Central memory CD4-positive, alpha-beta T cell (primary cell): ENCODE results near the gene DHX32.
"Not testable (repeated sequence)": the region's sequence is repeated elsewhere in the genome, so short reads cannot be mapped to it uniquely, and the experiment has no call there.

Experiments
- DNase-seq: peaks from one replicate; pipeline ENCODE4 v3.0.0; 2022

DHX32 gene

DNA sequence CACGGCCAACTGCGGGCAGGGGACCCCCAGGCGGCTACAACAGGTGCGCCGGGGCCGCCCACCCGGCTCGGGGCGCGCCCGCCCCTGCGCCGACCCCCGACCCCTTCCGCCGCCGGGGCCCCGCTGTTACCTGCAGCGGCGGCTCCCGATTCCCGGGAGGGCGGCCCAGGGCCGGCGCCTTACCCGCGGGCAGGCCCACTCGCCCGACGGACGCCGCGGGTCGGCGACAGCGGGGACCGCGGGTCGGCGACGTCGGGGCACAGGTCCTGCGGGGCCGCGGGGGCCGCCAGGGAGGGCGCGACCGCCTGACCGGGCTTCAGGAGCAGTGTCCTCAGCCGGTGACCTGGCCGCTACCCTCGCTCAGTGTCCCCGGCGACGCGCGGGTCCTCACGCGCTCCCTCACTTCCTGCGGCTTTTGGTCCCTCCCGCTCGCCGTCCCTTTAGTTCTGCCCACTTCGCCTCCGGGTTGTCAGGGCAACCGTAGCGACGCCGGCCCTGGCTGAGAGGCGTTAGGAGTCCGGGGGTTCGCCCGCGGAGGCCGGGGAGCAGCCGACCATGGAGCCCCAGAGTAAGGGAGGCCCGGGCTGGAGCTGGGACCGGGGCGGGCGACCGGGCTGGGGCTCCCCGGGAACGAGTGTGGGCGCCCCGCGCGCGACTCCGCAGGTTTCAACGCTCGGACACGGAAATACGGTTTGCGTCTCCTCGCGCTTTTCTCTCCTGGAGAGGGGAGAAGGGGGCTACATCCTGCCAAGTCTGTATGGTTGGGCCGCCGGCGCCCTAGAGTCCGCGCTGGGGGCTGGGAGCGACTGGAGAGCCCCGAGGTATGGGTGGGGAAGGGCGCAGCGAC is 15.2 kb upstream of the DHX32 start, which contains the start of gene FANK1:
Gene FANK1, plus strand, starts transcription at position 477 of the 847 bp plus-strand sequence. Its CDS starts 79 bp downstream, at position 556.
- peak; percentile 72 for DNase-seq

DNA sequence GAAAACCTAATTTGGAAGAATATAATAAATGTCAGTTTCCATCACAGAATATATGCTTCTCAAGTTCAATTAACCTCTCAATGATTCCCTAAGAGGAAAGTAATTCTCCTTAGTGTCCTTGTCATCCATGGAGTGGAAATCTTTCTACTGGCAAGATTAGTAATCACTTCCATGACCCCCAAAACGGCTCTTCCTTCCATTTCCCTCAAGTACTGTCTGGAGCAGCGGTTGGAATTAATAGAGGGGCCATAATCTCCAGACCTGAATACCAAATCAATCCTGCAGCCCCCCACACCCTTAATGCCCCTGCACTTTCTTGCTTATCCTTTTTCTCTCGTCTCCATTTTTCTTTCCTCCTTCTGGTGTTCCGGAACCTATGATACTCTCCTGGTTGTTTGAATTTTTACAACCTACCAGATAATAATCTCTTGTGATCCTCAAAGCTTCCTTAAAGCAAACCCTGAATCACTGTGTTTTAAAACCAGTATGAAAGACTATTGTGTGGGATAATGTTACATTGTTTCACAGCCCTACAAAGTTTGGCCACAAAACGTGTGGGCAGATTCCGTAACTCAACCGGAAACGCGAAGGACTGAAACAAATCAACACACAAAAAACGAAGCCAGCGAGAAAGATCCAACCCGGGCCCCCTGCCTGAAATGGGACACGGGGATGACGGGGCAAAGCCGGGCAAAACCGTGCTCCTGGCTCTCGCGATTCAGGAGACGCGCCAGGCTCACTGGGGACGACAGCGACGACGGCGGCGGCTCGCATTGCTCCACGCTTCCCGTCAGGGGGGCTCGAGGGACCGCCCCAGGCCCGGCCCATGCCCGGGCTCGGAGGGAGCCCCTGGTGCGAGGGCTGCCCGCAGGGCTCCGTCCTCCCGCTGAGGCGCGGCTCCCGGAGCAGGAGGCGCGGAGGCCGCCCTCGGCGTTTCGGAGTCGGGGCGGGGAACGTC is 14.3 kb upstream of the DHX32 start:
- peak; percentile 26 for DNase-seq

GRCh38 chr10:125894176-125894575 is 13.1 kb upstream of the DHX32 start:
- DNase-seq, result not testable (repeated sequence)

DNA sequence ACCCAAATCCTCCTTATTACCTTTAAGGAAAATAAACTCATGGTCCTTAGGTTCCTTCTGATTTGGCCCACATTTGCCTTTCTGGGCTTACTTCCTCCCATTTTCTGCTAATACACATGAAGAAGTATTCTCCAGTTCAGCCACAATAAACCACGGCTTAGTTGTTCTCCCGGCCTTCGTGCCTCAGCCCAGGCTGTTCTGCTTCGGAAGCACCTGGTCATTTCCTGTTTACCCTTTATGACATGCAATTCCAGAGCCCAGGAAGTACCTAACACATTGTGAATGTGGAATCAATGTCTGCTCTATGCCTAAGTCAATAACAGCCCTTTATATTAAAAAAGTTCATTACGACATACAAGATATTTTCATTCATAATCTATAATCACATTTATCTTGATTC is 11.3 kb upstream of the DHX32 start:
- DNase-seq, result not testable (repeated sequence)

DNA sequence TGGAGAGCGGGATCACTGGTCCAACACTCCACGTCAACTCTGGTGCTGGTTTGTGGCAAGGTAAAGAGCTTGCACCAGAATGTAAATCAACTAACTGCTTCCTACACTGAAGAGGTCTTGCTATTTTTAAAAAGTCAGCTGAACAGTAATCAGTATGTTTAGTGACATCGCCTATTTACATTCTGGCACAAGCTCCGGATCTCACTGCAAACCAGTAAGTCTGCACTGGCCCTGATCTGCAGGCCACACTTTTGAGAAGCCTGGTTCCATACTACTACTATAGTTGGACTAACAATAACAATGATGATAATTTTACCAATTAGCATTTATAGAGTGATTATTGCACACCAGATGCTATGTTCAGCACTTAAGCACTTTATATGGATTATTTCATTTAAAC is 8.3 kb upstream of the DHX32 start:
- DNase-seq, result not testable (repeated sequence)

DNA sequence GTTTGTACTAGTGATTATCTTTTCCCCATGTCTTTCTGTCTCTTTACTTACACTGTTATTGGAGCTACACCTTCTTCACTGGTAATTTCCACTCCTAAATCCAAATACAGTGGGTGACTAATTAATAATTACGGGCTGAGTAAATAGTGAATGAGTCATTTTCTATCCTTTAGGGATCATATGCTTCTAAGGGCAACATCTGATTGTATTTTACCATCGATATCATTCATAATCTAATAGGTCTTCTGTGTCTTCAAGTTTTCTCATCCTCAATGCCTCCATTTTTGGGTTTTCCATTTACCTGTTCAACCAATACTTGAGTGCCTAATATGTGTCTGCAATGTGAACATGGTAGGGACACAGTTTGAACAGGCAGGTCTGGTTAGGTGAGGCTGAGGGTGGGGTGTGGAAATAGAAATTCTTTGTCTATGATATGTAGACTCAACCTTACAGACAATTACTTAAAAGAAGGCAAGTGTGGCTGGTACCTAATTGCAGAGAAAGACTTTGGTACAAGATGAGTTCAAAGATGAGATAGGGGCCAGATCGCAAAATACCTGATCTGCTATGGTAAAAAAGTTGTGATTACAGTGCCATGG is 5.9 kb upstream of the DHX32 start:
- no peak for DNase-seq

- DNase-seq, result no peak
Observed at GRCh38 chr10:125883211-125883610, 2.1 kb upstream of the DHX32 start.

GRCh38 chr10:125882596-125882995 is 1.5 kb upstream of the DHX32 start:
- DNase-seq, result no peak

DNA sequence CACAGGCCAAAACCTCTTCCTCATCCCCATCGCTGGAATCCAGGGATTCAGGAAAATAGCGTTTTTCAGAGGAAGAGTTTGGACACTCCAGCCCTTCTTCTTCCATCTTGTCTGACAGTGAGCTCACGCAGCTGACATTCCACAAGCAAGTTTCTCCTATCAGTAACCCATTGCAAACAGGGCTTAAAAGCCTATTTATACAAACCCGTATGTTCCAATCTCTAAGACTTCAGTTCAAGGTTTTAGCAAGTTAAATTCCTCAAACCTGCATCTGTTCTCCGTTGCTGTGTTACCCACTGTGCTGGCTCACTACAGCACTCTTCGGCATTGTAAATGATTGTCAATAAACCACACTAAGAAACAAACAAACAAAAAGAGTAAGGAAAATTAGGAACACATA is 373 bp downstream of the DHX32 start:
- no peak for DNase-seq

DNA sequence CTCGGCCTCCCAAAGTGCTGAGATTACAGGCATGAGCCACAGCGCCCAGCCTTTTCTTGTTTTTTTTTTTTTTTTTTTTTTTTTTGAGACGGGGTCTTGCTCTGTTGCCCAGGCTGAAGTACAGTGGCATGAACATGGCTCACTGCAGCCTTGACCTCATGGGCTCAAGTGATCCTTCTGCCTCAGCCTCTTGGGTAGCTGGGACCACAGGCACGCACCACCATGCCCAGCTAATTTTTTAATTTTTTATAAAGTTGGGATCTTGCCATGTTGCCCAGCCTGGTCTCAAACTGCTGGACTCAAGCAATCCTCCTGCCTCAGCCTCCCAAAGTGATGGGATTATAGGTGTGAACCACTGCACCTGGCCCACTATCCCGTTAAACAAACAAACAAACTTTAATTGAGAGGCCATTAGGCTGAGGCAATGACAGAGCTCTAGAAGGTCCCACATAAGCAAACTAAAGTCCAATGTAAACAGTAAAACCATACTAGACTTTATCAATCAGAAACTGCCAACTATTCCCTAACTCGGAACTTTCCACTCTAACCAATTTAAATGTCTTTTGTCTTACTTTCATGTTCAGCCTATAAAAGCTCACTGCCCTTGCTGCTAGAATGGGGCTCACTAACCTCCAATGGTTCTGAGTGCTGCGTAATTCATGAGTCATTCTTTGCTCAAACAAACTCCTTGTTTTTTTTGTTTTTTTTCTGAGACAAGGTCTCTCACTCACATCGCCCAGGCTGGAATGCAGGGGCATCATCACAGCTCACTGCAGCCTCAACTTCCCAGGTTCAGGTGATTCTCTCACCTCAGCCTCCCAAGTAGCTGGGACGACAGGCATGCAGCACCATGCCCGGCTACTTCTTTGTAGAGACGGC is 1.9 kb downstream of the DHX32 start:
- DNase-seq, result no peak

GRCh38 chr10:125871338-125871737 is 9.8 kb downstream of the DHX32 start:
- DNase-seq, result no peak

DNA sequence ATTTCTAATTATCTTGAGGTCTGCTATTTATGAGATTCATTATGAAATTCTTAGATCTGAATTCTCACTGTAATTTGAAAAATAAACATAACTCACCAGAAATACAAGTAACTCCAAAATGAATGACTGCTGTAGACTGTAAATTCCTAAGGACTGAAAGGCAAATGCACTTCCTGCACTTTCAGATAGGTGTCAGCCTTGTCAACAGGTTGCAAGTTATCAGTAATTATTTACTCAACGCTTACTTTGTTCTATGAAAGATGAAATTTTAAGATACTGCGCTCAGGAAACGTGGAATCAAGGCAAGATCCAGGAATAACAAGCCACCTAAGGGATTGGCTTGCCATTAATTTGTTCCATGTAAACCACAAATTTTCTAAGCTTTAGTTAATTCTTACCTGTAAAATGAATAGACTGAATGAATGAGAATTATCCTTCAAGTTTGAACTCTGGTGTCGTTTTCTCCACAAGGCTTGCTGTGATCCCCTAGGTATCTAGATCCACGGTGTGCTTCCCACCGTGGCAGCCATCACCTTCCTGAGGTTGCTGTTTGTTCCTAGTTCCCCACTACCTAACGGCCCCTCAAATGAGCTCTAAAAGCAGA is 12.6 kb downstream of the DHX32 start:
- DNase-seq, result peak; percentile 8

DNA sequence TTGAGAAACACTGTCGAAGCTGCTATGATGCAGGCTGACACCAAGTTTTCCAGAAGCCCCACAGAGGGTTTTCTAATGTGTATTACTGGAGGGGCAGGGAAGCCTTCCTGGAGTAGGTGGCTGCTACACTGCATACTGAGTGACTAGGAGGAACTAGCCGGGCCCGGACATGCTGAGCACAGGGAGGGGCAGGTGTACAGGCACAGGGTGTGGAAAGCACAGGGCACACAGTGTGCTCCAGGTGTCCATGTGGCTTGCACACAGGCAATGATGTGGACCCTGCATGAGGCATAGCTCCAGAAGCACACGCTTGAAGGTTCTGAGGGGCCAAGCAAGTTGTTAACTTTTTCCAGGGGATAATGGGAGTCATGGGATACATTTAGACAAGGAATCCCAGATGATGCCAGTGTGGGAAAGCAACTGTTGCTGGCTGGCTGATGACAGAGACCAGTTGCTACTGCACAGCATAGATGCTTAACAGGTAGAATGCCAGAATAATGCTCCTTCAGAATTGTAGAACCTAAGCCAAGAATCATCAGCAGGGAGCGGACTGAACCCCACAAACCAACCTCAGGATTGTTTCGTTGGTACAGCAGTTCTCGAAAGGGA is 14.6 kb downstream of the DHX32 start:
- no peak for DNase-seq

DNA sequence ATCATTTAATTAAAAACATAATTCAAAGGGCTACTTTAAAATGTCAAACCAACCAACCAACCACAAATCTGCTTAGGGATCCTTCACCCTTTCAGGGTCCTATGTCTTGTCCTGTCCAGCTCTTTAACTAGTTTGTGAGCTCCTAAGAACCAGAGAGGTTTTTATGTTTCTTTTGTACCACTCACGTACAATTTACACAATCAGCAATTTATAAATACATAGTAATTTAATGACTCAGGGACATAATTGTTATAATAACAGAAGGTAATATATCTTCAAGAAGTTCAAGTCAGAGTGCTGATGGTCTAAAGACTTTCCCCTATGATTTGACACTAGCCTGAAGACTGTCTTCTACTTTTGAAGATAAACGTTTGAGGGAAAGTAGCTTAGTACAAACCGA is 16.0 kb downstream of the DHX32 start:
- no peak for DNase-seq

DNA sequence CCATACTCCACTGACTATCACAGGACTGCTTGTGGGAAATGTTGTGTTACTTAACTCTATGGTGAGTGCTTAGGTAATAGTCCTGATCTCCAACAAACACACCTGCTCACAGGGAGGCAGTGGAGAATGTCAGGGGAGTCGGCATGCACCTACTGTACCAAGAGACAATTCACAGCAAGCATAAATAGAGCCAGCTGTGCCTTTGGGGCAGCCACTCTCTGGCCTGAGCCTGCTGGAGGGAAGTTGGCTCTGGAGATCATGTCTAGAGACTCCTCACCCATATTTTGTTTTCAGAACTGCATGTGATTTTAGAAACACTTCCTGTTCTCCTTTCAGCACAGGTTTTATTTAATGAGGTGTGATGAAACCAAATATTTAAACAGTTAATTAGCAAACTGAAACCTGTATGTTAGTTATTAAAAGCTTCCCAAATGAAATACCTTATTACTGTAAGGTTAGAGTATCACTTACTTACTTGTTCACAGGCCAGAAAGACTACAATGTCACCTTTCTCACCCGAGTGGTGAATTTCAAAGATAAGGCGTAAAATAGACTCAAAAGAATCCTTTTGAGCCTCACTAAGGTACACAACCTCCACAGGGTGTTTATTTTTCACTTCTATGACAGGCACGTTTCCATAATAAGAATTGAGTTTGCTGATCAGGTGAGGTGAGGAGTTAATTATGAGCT is 21.8 kb downstream of the DHX32 start:
- no peak for DNase-seq

GRCh38 chr10:125857185-125857760 is 23.8 kb downstream of the DHX32 start:
- no peak for DNase-seq

- no peak for DNase-seq
Observed at GRCh38 chr10:125852487-125852886, 28.6 kb downstream of the DHX32 start.

GRCh38 chr10:125850766-125851731 is 30.0 kb downstream of the DHX32 start:
- no peak for DNase-seq

- DNase-seq, result no peak
Observed at GRCh38 chr10:125849448-125849847, 31.6 kb downstream of the DHX32 start.
